HCT116 (cell line): ENCODE data around the gene PRKRIP1. TPM values are rescaled to one million over a fixed set of nuclear protein-coding genes. Genes with fewer than 3 reads are reported as not detected.

ENCODE experiments used
- ATAC-seq: fragments of 200-7000 bp; cut with Tn5 transposase; 2 replicates; pipeline ENCODE4 v1.9.1; 2020; ENCODE audit warnings: mild to moderate bottlenecking, moderate library complexity
- BruUV-seq: library from RNA; stranded (reverse); fragments of 400-500 nt; replicated peaks from 2 replicates; lab custom pipeline; 2021; lab: Mats Ljungman, UMichigan
- CTCF ChIA-PET: fragments of 300-600 bp; sonication (Branson Sonifier 250); formaldehyde crosslinking; loops from one replicate; lab custom pipeline; 2021; ENCODE audit warnings: antibody characterized with exemption; lab: Charles Lee
- POLR2A ChIA-PET: fragments of 300-600, 350-600 bp; sonication (Branson Sonifier 250); formaldehyde crosslinking; loops from one replicate; lab custom pipeline; 2021; ENCODE audit warnings: antibody characterized with exemption; lab: Charles Lee
- RAD21 ChIA-PET, 2 experiments: fragments of 300-600 bp; sonication (Branson Sonifier 250); formaldehyde crosslinking; loops; one replicate each; lab custom pipeline; 2023; ENCODE audit warnings: low total read pairs in 2 of 2; ENCODE audit not compliant: uncharacterized antibody in 2 of 2, unreplicated experiment in 2 of 2, low non-redundant PET in 1 of 2; lab: Charles Lee
- DNase-seq: peaks from one replicate; pipeline ENCODE4 v3.0.0-alpha.2; 2010; ENCODE audit warnings: low read depth, low spot score
- H2AFZ ChIP-seq: fragments of 200-600 bp; shearing (Covaris generic), sonication (generic); 2 replicates; pipeline ENCODE4 v1.6.1; 2017; ENCODE audit warnings: low read depth, mixed run types, mixed read lengths, antibody characterized with exemption, low read length; ENCODE audit not compliant: poor library complexity, severe bottlenecking
- H3K27ac ChIP-seq: 2 replicates; pipeline ENCODE4 v1.5.1; 2012; ENCODE audit warnings: low read depth, low read length
- H3K27me3 ChIP-seq: fragments of 200-600 bp; sonication (generic); 2 replicates; pipeline ENCODE4 v1.6.1; 2016; ENCODE audit warnings: mixed run types, low read length, mixed read lengths; ENCODE audit not compliant: insufficient read depth
- H3K36me3 ChIP-seq, 2 experiments: fragments of 200-500 bp in 1 of 2; fragments of 200-600 bp in 1 of 2; sonication (Bioruptor generic) in 1 of 2; sonication (generic) in 1 of 2; 2 replicates each; pipeline versions ENCODE4 v1.5.1 to v1.6.1; 2014 to 2016; ENCODE audit warnings: low read length in 2 of 2, inconsistent platforms in 1 of 2, mixed read lengths in 1 of 2, mixed run types in 1 of 2; ENCODE audit not compliant: insufficient read depth in 2 of 2, control insufficient read depth in 1 of 2
- H3K4me1 ChIP-seq, 2 experiments: fragments of 200-600 bp in 1 of 2; sonication (generic) in 1 of 2; 2 replicates each; pipeline versions ENCODE4 v1.5.1 to v1.6.1; 2012 to 2017; ENCODE audit warnings: low read length in 2 of 2, inconsistent platforms in 1 of 2, mild to moderate bottlenecking in 1 of 2, mixed read lengths in 1 of 2, mixed run types in 1 of 2, moderate library complexity in 1 of 2; ENCODE audit not compliant: insufficient read depth in 2 of 2, control insufficient read depth in 1 of 2
- H3K4me2 ChIP-seq: fragments of 200-600 bp; sonication (generic); 2 replicates; pipeline ENCODE4 v1.6.1; 2017; ENCODE audit warnings: mixed run types, low read length, mixed read lengths
- H3K4me3 ChIP-seq, 2 experiments: fragments of 200-600 bp in 1 of 2; sonication (generic) in 1 of 2; replicated peaks in 1 of 2; 2 replicates each; pipeline ENCODE4 v1.5.1; 2011 to 2016; ENCODE audit warnings: low read length in 2 of 2, control low read depth in 1 of 2, low read depth in 1 of 2, mild to moderate bottlenecking in 1 of 2, mixed read lengths in 1 of 2, mixed run types in 1 of 2
- H3K79me2 ChIP-seq: fragments of 200-600 bp; sonication (generic); 2 replicates; pipeline ENCODE4 v1.6.1; 2017; ENCODE audit warnings: mild to moderate bottlenecking, mixed run types, low read length, moderate library complexity, mixed read lengths; ENCODE audit not compliant: insufficient read depth
- H3K9ac ChIP-seq: fragments of 200-600 bp; sonication (generic); 2 replicates; pipeline ENCODE4 v1.6.1; 2016; ENCODE audit warnings: low read length, mixed read lengths
- H3K9me2 ChIP-seq: fragments of 200-600 bp; sonication (generic), shearing (Covaris generic); 2 replicates; pipeline ENCODE4 v1.6.1; 2017; ENCODE audit warnings: mixed run types, mild to moderate bottlenecking, moderate library complexity; ENCODE audit not compliant: insufficient read depth
- H3K9me3 ChIP-seq, 2 experiments: fragments of 200-500 bp in 1 of 2; fragments of 200-600 bp in 1 of 2; sonication (Bioruptor generic) in 1 of 2; sonication (generic) in 1 of 2; 2 replicates each; pipeline ENCODE4 v1.6.1; 2014 to 2017; ENCODE audit warnings: low read length in 2 of 2, mixed read lengths in 2 of 2, inconsistent platforms in 1 of 2, low read depth in 1 of 2, mild to moderate bottlenecking in 1 of 2, mixed run types in 1 of 2, moderate library complexity in 1 of 2; ENCODE audit not compliant: control insufficient read depth in 1 of 2, insufficient read depth in 1 of 2
- H4K20me1 ChIP-seq: fragments of 200-600 bp; sonication (generic), shearing (Covaris generic); 2 replicates; pipeline ENCODE4 v1.6.1; 2017; ENCODE audit warnings: mixed run types, mild to moderate bottlenecking, moderate library complexity; ENCODE audit not compliant: insufficient read depth
- CTCF ChIP-seq, 3 experiments: fragments of 200-600 bp in 1 of 3; sonication (generic) in 1 of 3; IDR thresholded peaks in 2 of 3; conservative IDR thresholded peaks in 1 of 3; 2 replicates each; pipeline ENCODE4 v1.5.1; 2012 to 2017; ENCODE audit warnings: low read depth in 2 of 3, low read length in 2 of 3, antibody characterized with exemption in 1 of 3, borderline replicate concordance in 1 of 3, control low read depth in 1 of 3, mild to moderate bottlenecking in 1 of 3, mixed read lengths in 1 of 3, mixed run types in 1 of 3, moderate library complexity in 1 of 3; ENCODE audit not compliant: insufficient read depth in 1 of 3
- EGR1 ChIP-seq: IDR thresholded peaks from 2 replicates; pipeline ENCODE4 v1.6.1; 2012; ENCODE audit warnings: low read depth
- POLR2A ChIP-seq: IDR thresholded peaks from 2 replicates; pipeline ENCODE4 v1.7.0; 2011; ENCODE audit warnings: borderline replicate concordance; ENCODE audit not compliant: insufficient read depth, insufficient read length; ENCODE audit errors: extremely low read depth
- RAD21 ChIP-seq: IDR thresholded peaks from 2 replicates; pipeline ENCODE4 v1.6.1; 2012; ENCODE audit warnings: low read depth, mild to moderate bottlenecking
- ZBTB33 ChIP-seq: IDR thresholded peaks from 2 replicates; pipeline ENCODE4 v1.6.1; 2011; ENCODE audit warnings: mild to moderate bottlenecking, low read length, moderate library complexity; ENCODE audit not compliant: insufficient replicate concordance; ENCODE audit errors: extremely low read depth
- intact Hi-C: fragments of 100-400 bp; cut with micrococcal nuclease; formaldehyde crosslinking; loops from 2 replicates; pipeline ENCODE4 v1.10.0; 2022
- total RNA-seq: library from RNA; stranded (reverse); gene quantifications from one replicate; pipeline ENCODE4 v1.2.1, GENCODE V29; 2021; ENCODE audit not compliant: unreplicated experiment

Gene PRKRIP1
- total RNA-seq, 1 experiment from 2014 or later: 23.0 TPM

GRCh38 chr7:102450242-102450641 lies 54.1 kb downstream of the PRKRIP1 start:
- no peak for TF ChIP-seq ZBTB33
- no peak for TF ChIP-seq POLR2A
- TF ChIP-seq RAD21: peak; percentile 81
- peak; percentile 46 to 67 (median 50); a peak in 5 of 6 replicates for TF ChIP-seq CTCF (IDR thresholded peaks at IDR 0.05 in 2 of 3, conservative IDR thresholded peaks at IDR 0.05 in 1 of 3; ENCODE audit: borderline replicate concordance in 1 of 3, insufficient read depth in 1 of 3, low read depth in 2 of 3, low read length in 2 of 3)
- peak; percentile 45; the same call in 1 of the 2 replicates for TF ChIP-seq EGR1
- ATAC-seq (peak; percentile 79), DNase-seq (no peak)
- H3K27me3 ChIP-seq: no peaks in the 10 kb centered on the region
- H3K4me2 ChIP-seq: no peak overlapping the region
- H3K27ac ChIP-seq: no peak overlapping the region
- H3K9me3 ChIP-seq: no peaks in the 10 kb centered on the region
- CTCF ChIA-PET: interaction anchor here (0.6 to 2.2 kb wide), 4 partner anchors 10 to 171 kb away, joined by 3 to 14 read pairs (median 4); no protein-coding TSS in a partner anchor
- intact Hi-C loops: loop anchor here (1.0 to 5.0 kb wide), 3 partner anchors 38 to 173 kb away; no protein-coding TSS in a partner anchor
- no TSS peak for BruUV-seq
- no peaks in the 10 kb centered on the region; a peak in 1 of 4 replicates for H3K36me3 ChIP-seq
- peaks cover 6 to 19% of the 10 kb centered on the region in 2 experiments for H3K4me1 ChIP-seq
- H4K20me1 ChIP-seq: no peaks in the 10 kb centered on the region
- H3K79me2 ChIP-seq: no peaks in the 10 kb centered on the region
- H2AFZ ChIP-seq: no peak overlapping the region
- no peaks in the 10 kb centered on the region for H3K9me2 ChIP-seq
- H3K4me3 ChIP-seq: no peak overlapping the region
- POLR2A ChIA-PET: no interaction called here
- RAD21 ChIA-PET: interaction anchor here in 1 of 2 experiments (1.7 kb wide), 1 partner anchor 46 kb away, joined by 5 read pairs; no protein-coding TSS in a partner anchor
- H3K9ac ChIP-seq: no peak overlapping the region
